SK-N-SH treated with all-trans-retinoic acid at 6 μM for 48 hours (cell line): ENCODE results near the gene GDF2.
A peak's percentile ranks its signal among the peaks of the same experiment; 100 is the strongest.

ENCODE experiments used
- ATAC-seq: fragments of 200-7000 bp; cut with Tn5 transposase; 3 replicates; pipeline ENCODE4 v1.9.1; 2020; ENCODE audit warnings: mild to moderate bottlenecking, moderate library complexity
- ARNTL ChIP-seq: fragments of 450-650 bp; formaldehyde crosslinking; IDR thresholded peaks from 2 replicates; pipeline ENCODE4 v1.5.0; 2020; ENCODE audit warnings: low read depth, mild to moderate bottlenecking, moderate library complexity, borderline replicate concordance
- CREB5 ChIP-seq: fragments of 250-450 bp; sonication (Bioruptor Pico); IDR thresholded peaks from 2 replicates; pipeline ENCODE4 v1.5.1; 2020; ENCODE audit warnings: low read depth, mild to moderate bottlenecking, moderate library complexity
- ESRRG ChIP-seq: fragments of 250-450 bp; sonication (Bioruptor Pico); IDR thresholded peaks from 2 replicates; pipeline ENCODE4 v1.6.1; 2021; ENCODE audit warnings: mild to moderate bottlenecking
- GLIS3 ChIP-seq: fragments of 250-450 bp; sonication (Bioruptor Pico); IDR thresholded peaks from 2 replicates; pipeline ENCODE4 v1.5.0; 2020; ENCODE audit warnings: mild to moderate bottlenecking, moderate library complexity
- OSR1 ChIP-seq: fragments of 250-450 bp; sonication (Bioruptor Pico); IDR thresholded peaks from 2 replicates; pipeline ENCODE4 v1.8.0; 2022; ENCODE audit warnings: moderate library complexity, mild to moderate bottlenecking, inconsistent platforms
- PATZ1 ChIP-seq: fragments of 250-450 bp; sonication (Bioruptor Pico); IDR thresholded peaks from 2 replicates; pipeline ENCODE4 v1.8.0; 2020; ENCODE audit warnings: mild to moderate bottlenecking, moderate library complexity, borderline replicate concordance
- POU6F1 ChIP-seq: fragments of 250-450 bp; sonication (Bioruptor Pico); IDR thresholded peaks from 2 replicates; pipeline ENCODE4 v1.8.0; 2021; ENCODE audit warnings: low read depth, mild to moderate bottlenecking, moderate library complexity, borderline replicate concordance
- PPARA ChIP-seq: fragments of 250-450 bp; sonication (Bioruptor Pico); IDR thresholded peaks from 2 replicates; pipeline ENCODE4 v1.5.0; 2020; ENCODE audit warnings: mild to moderate bottlenecking, borderline replicate concordance
- RARB ChIP-seq: fragments of 250-450 bp; sonication (Bioruptor Pico); IDR thresholded peaks from 2 replicates; pipeline ENCODE4 v1.8.0; 2021; ENCODE audit warnings: mild to moderate bottlenecking, moderate library complexity
- SNAI2 ChIP-seq: fragments of 250-450 bp; sonication (Bioruptor Pico); IDR thresholded peaks from 2 replicates; pipeline ENCODE4 v1.5.0; 2020; ENCODE audit warnings: mild to moderate bottlenecking, moderate library complexity
- TCF4 ChIP-seq: fragments of 250-450 bp; sonication (Bioruptor Pico); IDR thresholded peaks from 2 replicates; pipeline ENCODE4 v1.8.0; 2021; ENCODE audit warnings: mild to moderate bottlenecking, moderate library complexity, borderline replicate concordance
- TOX ChIP-seq: fragments of 250-450 bp; sonication (Bioruptor Pico); IDR thresholded peaks from 2 replicates; pipeline ENCODE4 v1.8.0; 2021; ENCODE audit warnings: mild to moderate bottlenecking, moderate library complexity, borderline replicate concordance
- ZC3H10 ChIP-seq: fragments of 250-450 bp; sonication (Bioruptor Pico); IDR thresholded peaks from 2 replicates; pipeline ENCODE4 v1.5.1; 2021; ENCODE audit warnings: mild to moderate bottlenecking, moderate library complexity
- ZFP3 ChIP-seq: fragments of 250-450 bp; sonication (Bioruptor Pico); IDR thresholded peaks from 2 replicates; pipeline ENCODE4 v1.5.0; 2020; ENCODE audit warnings: mild to moderate bottlenecking, moderate library complexity
- ZFP30 ChIP-seq: fragments of 450-650 bp; formaldehyde crosslinking; IDR thresholded peaks from 2 replicates; pipeline ENCODE4 v1.5.0; 2022; ENCODE audit warnings: mild to moderate bottlenecking, moderate library complexity
- ZNF70 ChIP-seq: fragments of 450-650 bp; formaldehyde crosslinking; IDR thresholded peaks from 2 replicates; pipeline ENCODE4 v1.5.0; 2020; ENCODE audit warnings: mild to moderate bottlenecking, moderate library complexity
- ZNF8 ChIP-seq: fragments of 450-650 bp; formaldehyde crosslinking; IDR thresholded peaks from 2 replicates; pipeline ENCODE4 v1.5.0; 2020; ENCODE audit warnings: mild to moderate bottlenecking, moderate library complexity
- TF ChIP-seq, protein P1 (sequence below): fragments of 250-450 bp; sonication (Bioruptor Pico); IDR thresholded peaks from 2 replicates; pipeline ENCODE4 v1.5.0; 2020; ENCODE audit warnings: mild to moderate bottlenecking, moderate library complexity

Gene GDF2

GRCh38 chr10:47353351-47353750, 31.1 kb downstream of the GDF2 start:
- no peak for ATAC-seq
- TF ChIP-seq ARNTL (CRISPR knock-in tag) (no peak), PATZ1 (CRISPR knock-in tag) (no peak), RARB (no peak), SNAI2 (CRISPR knock-in tag) (no peak), TCF4 (CRISPR knock-in tag) (no peak), PPARA (CRISPR knock-in tag) (no peak), TOX (CRISPR knock-in tag) (no peak), OSR1 (no peak), ZFP3 (CRISPR knock-in tag) (no peak), ZFP30 (no peak), POU6F1 (CRISPR knock-in tag) (no peak), ZC3H10 (CRISPR knock-in tag) (no peak)
- TF ChIP-seq, protein P1, sequence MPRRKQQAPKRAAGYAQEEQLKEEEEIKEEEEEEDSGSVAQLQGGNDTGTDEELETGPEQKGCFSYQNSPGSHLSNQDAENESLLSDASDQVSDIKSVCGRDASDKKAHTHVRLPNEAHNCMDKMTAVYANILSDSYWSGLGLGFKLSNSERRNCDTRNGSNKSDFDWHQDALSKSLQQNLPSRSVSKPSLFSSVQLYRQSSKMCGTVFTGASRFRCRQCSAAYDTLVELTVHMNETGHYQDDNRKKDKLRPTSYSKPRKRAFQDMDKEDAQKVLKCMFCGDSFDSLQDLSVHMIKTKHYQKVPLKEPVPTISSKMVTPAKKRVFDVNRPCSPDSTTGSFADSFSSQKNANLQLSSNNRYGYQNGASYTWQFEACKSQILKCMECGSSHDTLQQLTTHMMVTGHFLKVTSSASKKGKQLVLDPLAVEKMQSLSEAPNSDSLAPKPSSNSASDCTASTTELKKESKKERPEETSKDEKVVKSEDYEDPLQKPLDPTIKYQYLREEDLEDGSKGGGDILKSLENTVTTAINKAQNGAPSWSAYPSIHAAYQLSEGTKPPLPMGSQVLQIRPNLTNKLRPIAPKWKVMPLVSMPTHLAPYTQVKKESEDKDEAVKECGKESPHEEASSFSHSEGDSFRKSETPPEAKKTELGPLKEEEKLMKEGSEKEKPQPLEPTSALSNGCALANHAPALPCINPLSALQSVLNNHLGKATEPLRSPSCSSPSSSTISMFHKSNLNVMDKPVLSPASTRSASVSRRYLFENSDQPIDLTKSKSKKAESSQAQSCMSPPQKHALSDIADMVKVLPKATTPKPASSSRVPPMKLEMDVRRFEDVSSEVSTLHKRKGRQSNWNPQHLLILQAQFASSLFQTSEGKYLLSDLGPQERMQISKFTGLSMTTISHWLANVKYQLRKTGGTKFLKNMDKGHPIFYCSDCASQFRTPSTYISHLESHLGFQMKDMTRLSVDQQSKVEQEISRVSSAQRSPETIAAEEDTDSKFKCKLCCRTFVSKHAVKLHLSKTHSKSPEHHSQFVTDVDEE (CRISPR knock-in tag): no peak

GRCh38 chr10:47354165-47354564, 31.9 kb downstream of the GDF2 start:
- TF ChIP-seq GLIS3 (CRISPR knock-in tag) (no peak), CREB5 (CRISPR knock-in tag) (no peak), ZFP30 (no peak), RARB (no peak), TCF4 (CRISPR knock-in tag) (no peak)
- ATAC-seq: peak; percentile 67

DNA sequence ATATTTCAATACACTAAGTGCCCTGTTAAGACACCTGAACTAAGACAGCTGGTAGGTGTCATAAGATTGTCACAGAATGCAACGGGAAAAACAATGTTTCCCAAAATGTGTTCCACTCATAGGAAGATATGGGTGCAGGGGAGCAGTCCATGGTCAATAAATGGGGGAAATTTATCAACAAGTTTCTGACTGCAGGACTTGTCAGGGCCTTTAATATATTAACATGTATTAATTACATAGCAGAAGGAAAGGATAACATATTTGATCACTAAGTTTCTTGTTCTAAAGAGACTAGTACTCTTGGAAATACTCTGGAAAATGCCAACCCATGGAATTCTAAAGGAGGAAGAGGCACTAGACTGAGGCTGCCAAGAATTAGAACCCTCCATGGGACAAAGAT, 32.6 kb downstream of the GDF2 start:
- no peak for ATAC-seq
- TF ChIP-seq ARNTL (CRISPR knock-in tag) (no peak), TCF4 (CRISPR knock-in tag) (no peak), ESRRG (CRISPR knock-in tag) (no peak), GLIS3 (CRISPR knock-in tag) (no peak), TOX (CRISPR knock-in tag) (no peak)
- TF ChIP-seq, protein P1 (CRISPR knock-in tag): no peak

DNA sequence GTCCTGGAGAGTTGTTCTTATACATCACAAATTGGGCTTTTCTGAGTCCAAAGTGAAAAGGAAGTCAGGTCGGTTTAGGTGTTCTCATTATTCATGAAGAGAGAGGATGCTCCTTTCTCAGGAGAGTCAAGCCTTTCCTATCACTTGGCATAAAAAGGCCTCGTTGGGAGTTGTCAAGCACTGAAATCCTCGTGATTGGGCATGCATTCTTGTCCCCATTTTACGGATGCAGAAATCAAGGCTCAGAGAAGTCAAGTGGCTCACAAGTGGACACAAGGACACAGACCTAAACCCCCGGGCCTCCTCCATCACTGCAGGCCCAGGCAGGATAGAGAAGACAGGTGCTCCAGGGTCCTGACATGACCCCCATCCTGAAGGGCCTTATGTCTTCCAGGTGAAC, 34.5 kb downstream of the GDF2 start:
- no peak for ATAC-seq

More for the DNA sequence above, 34.5 kb downstream of the GDF2 start:
- no peak for TF ChIP-seq ZNF8 (CRISPR knock-in tag)
- no peak for TF ChIP-seq ZNF70 (CRISPR knock-in tag)
- TF ChIP-seq ZFP30: no peak
- TF ChIP-seq TCF4 (CRISPR knock-in tag): no peak
- TF ChIP-seq, all 23 proteins: peak for 0
